ENCODE data around the gene KLHL35. TPM values are rescaled to one million over a fixed set of nuclear protein-coding genes. Genes with fewer than 3 reads are reported as not detected.

Gene KLHL35
- total and polyA plus RNA-seq, 2 donors (not counting 1 experiment from before 2014, with no cell fraction given) = 0.42 to 1.3 TPM

GRCh38 chr11:75425422-75425821 is 7.6 kb downstream of the KLHL35 start:
- peaks cover 8% of the 10 kb centered on the region for H3K27me3 ChIP-seq (ENCODE audit: control insufficient read depth, insufficient read depth, low read length)
- no peaks in the 10 kb centered on the region for H3K9me3 ChIP-seq (ENCODE audit: control insufficient read depth, insufficient read depth, low read depth, low read length)
- no peak overlapping the region for H3K9ac ChIP-seq (ENCODE audit: insufficient read depth, low read length)
- H3K79me2 ChIP-seq (ENCODE audit: control insufficient read depth, insufficient read depth, low read length) = no peaks in the 10 kb centered on the region
- no peaks in the 10 kb centered on the region for H3K4me1 ChIP-seq (ENCODE audit: control insufficient read depth, extremely low read depth, insufficient read depth, low read length)
- TF ChIP-seq EZH2 (IDR thresholded peaks at IDR 0.05; ENCODE audit: low read length, missing control alignments) (no peak), CTCF (conservative IDR thresholded peaks at IDR 0.05 in 1 of 2, IDR thresholded peaks at IDR 0.05 in 1 of 2; ENCODE audit: low read depth in 1 of 2, low read length in 2 of 2) (peak; percentile 9 to 35)
- H3K4me2 ChIP-seq (ENCODE audit: extremely low read depth, insufficient read depth, low read length) = no peak overlapping the region
- H2AFZ ChIP-seq (ENCODE audit: low read length) = no peak overlapping the region
- peaks cover 4% of the 10 kb centered on the region for H3K36me3 ChIP-seq (ENCODE audit: control insufficient read depth, insufficient read depth, low read length)
- DNase-seq (ENCODE audit: low read depth in 2 of 2) = no peak
- no peak overlapping the region for H3K27ac ChIP-seq (ENCODE audit: insufficient read depth, low read length)
- no peak overlapping the region for H3K4me3 ChIP-seq (replicated peaks in 1 of 4; ENCODE audit: control extremely low read depth in 1 of 4, insufficient read depth in 1 of 4, low read depth in 3 of 4, low read length in 4 of 4)
- no peaks in the 10 kb centered on the region for H4K20me1 ChIP-seq (ENCODE audit: control insufficient read depth, extremely low read depth, insufficient read depth, low read length)

- H3K4me3 ChIP-seq (replicated peaks in 1 of 4; ENCODE audit: control extremely low read depth in 1 of 4, insufficient read depth in 1 of 4, low read depth in 3 of 4, low read length in 4 of 4) = no peak overlapping the region
- no peaks in the 10 kb centered on the region for H4K20me1 ChIP-seq (ENCODE audit: control insufficient read depth, extremely low read depth, insufficient read depth, low read length)
- peaks cover 2% of the 10 kb centered on the region for H3K4me1 ChIP-seq (ENCODE audit: control insufficient read depth, extremely low read depth, insufficient read depth, low read length)
- H3K79me2 ChIP-seq (ENCODE audit: control insufficient read depth, insufficient read depth, low read length) = no peaks in the 10 kb centered on the region
- no peak overlapping the region for H3K27ac ChIP-seq (ENCODE audit: insufficient read depth, low read length)
- no peaks in the 10 kb centered on the region for H3K9me3 ChIP-seq (ENCODE audit: control insufficient read depth, insufficient read depth, low read depth, low read length)
- H3K9ac ChIP-seq (ENCODE audit: insufficient read depth, low read length) = no peak overlapping the region
- H3K36me3 ChIP-seq (ENCODE audit: control insufficient read depth, insufficient read depth, low read length) = peaks cover 4% of the 10 kb centered on the region
- H3K4me2 ChIP-seq (ENCODE audit: extremely low read depth, insufficient read depth, low read length) = no peak overlapping the region
- peaks cover 2% of the 10 kb centered on the region for H3K27me3 ChIP-seq (ENCODE audit: control insufficient read depth, insufficient read depth, low read length)
- DNase-seq (ENCODE audit: low read depth in 2 of 2) = no peak
- H2AFZ ChIP-seq (ENCODE audit: low read length) = no peak overlapping the region
- TF ChIP-seq EZH2 (IDR thresholded peaks at IDR 0.05; ENCODE audit: low read length, missing control alignments) (no peak), CTCF (conservative IDR thresholded peaks at IDR 0.05 in 1 of 2, IDR thresholded peaks at IDR 0.05 in 1 of 2; ENCODE audit: low read depth in 1 of 2, low read length in 2 of 2) (no peak)
These were observed 8.6 kb downstream of the KLHL35 start for GRCh38 chr11:75424396-75424795.

DNA sequence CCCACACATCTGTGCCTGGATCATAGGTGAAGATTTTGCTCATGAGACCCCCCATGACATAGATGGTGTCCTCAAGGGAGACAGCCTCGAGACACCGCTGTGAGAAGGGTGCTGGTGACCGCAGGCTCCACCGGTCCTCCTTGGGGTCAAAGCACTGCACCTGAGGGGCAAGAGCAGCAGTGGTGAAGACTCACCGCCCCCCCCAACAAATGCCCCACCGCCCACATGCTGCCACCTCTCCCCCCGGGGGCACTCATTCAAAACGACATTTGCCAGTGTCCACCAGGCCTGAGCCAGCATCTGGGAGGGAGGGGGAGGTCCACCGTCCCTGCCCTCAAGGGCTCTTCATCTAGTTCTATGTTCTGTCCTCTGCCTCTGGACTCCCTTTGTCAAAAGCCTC is 9.3 kb downstream of the KLHL35 start:
- Histone ChIP-seq H3K4me1 (ENCODE audit: control insufficient read depth, extremely low read depth, insufficient read depth, low read length) (peaks cover 3% of the 10 kb centered on the region), H2AFZ (ENCODE audit: low read length) (no peak overlapping the region), H3K27ac (ENCODE audit: insufficient read depth, low read length) (no peak overlapping the region), H3K9ac (ENCODE audit: insufficient read depth, low read length) (no peak overlapping the region), H3K4me2 (ENCODE audit: extremely low read depth, insufficient read depth, low read length) (no peak overlapping the region), H3K9me3 (ENCODE audit: control insufficient read depth, insufficient read depth, low read depth, low read length) (no peaks in the 10 kb centered on the region), H3K27me3 (ENCODE audit: control insufficient read depth, insufficient read depth, low read length) (no peaks in the 10 kb centered on the region), H3K36me3 (ENCODE audit: control insufficient read depth, insufficient read depth, low read length) (peaks cover 4% of the 10 kb centered on the region), H3K79me2 (ENCODE audit: control insufficient read depth, insufficient read depth, low read length) (no peaks in the 10 kb centered on the region), H3K4me3 (replicated peaks in 1 of 4; ENCODE audit: control extremely low read depth in 1 of 4, insufficient read depth in 1 of 4, low read depth in 3 of 4, low read length in 4 of 4) (no peak overlapping the region), H4K20me1 (ENCODE audit: control insufficient read depth, extremely low read depth, insufficient read depth, low read length) (no peaks in the 10 kb centered on the region)
- DNase-seq (ENCODE audit: low read depth in 2 of 2) = no peak
- no peak for TF ChIP-seq CTCF (conservative IDR thresholded peaks at IDR 0.05 in 1 of 2, IDR thresholded peaks at IDR 0.05 in 1 of 2; ENCODE audit: low read depth in 1 of 2, low read length in 2 of 2)
- no peak for TF ChIP-seq EZH2 (IDR thresholded peaks at IDR 0.05; ENCODE audit: low read length, missing control alignments)
